HG03378 (cell line): ENCODE measurements around the gene GNAT1.
A peak's percentile ranks its signal among the peaks of the same experiment; 100 is the strongest.
"Not testable (repeated sequence)": the region's sequence is repeated elsewhere in the genome, so short reads cannot be mapped to it uniquely, and the experiment has no call there.

ENCODE experiments used
- ATAC-seq: cut with Tn5 transposase; IDR thresholded peaks from one replicate; pipeline ENCODE4 v1.9.1; 2021; ENCODE audit warnings: mild to moderate bottlenecking, moderate library complexity; ENCODE audit not compliant: unreplicated experiment

GNAT1 gene

DNA sequence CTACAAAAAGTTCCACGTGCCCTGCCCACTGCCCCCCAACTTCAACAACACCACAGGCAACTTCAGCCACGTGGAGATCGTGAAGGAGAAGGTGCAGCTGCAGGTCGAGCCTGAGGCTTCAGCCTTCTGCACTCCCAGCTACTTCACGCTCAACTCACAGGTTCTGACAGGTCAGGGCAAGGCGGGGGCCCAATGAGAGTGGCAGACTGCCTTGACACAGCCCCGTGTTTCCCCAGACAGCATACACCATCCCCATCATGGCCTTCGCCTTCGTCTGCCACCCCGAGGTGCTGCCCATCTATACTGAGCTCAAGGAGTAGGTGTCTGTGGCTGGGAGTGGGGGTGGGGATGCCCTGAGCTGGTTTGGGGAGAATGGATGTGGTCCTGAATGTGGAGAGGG, 26.3 kb downstream of the GNAT1 start:
- no peak for ATAC-seq

GRCh38 chr3:50218448-50218847, 27.0 kb downstream of the GNAT1 start:
- no peak for ATAC-seq

DNA sequence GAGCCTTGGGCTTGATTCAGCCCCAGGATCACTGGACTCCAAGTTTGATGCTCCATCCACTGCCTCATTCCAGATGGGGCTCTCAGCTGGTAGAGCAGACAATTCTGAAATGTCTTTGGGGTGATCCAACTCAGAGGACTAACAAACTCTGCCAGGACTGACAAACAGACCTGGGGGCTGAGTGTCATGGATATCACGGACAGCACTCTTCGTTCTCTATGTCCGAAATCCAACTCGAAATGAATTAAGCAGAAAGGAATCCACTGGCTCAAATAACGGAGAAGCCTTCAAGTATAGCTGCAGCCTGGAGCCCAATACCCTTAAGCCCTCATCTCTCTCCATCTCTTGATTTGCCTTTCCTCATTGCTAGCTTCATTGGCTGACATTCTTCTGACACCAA, 27.9 kb downstream of the GNAT1 start:
- no peak for ATAC-seq

DNA sequence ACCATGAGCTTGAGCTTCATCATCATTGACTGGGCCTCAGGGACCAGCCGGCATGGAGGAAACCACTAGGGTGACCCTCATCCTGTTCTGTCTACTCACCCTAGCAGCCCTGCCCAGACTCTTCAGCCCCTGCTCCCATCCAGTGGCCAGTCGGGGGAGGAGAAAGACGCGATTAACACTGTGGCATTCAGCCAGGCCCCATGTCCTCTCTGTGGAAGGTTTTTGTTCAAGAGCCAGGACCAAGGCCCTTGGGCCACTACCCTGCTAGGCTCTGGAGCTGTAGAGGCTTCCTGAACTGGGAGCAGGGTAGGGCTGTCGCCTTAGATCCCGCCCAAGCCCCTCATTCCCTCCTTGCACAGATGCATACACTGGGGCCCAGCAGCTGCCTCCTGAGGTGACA, 28.7 kb downstream of the GNAT1 start:
- ATAC-seq: no peak

GRCh38 chr3:50221051-50221410, 29.6 kb downstream of the GNAT1 start:
- ATAC-seq: no peak

- no peak for ATAC-seq
These were observed 30.2 kb downstream of the GNAT1 start for GRCh38 chr3:50221411-50222168.

DNA sequence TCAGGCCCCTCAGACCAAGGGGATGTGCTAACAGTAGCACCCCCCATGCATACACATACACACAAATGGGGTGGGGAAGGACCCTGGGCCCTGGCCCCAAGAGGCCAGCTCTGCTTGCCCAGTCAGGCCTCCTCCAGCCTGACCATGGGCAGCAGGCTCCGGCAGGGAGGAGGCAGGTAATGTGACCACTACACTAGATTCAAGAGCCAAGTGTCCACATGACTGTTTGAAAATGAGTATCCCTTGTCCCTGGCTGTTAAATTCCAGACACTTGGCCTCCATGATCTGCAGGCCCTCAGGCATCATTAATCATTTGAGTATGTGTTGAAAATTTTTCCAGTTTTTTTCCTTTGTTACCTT, 30.7 kb downstream of the GNAT1 start:
- no peak for ATAC-seq

- ATAC-seq: no peak
These were observed 33.2 kb downstream of the GNAT1 start for GRCh38 chr3:50224639-50225038.

GRCh38 chr3:50226888-50227389, 35.5 kb downstream of the GNAT1 start:
- ATAC-seq: no peak

GRCh38 chr3:50227390-50228183, 36.2 kb downstream of the GNAT1 start:
- peak; percentile 55 for ATAC-seq

DNA sequence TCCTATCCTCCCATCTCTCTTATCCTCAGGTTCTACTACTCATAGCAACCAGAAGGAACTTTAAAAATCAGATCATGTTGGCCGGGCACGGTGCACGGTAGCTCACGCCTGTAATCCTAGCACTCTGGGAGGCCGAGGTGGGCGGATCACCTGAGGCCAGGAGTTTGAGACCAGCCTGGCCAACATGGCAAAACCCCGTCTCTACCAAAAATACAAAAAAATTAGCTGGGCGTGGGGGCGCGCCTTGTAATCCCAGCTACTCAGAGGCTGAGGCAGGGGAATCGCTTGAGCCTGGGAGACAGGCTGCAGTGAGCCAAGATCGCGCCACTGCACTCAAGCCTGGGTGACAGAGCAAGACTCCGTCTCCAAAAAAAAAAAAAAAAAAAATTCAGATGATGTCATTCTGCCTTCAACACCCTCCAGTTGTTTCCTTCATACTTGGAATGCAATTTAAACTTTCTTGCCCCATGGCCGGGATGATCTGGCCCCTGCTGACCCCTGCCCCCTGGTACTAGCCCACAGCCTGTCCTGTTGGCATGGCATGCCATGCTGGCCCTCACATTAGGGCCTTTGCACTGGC, 36.9 kb downstream of the GNAT1 start:
- not testable (repeated sequence) for ATAC-seq

DNA sequence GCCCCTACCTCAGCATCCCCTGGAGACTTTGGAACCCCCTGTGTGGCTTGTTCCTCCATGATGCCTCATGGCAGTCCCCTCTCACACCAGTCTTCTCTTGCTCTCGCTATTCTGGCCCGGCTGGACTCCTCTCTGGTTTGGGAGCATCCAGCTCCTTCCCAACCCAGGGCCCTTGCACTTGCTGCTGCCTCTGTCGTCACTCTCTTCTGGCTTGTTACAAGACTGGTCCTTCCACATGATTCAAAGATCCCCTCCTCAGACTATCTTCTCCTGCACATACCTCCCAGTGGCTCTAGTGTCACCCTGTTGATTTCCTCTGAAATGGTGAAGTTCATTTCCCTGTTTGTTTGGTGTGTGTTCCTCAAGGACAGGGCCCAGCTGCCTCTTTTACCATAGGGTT, 38.1 kb downstream of the GNAT1 start:
- ATAC-seq: no peak

DNA sequence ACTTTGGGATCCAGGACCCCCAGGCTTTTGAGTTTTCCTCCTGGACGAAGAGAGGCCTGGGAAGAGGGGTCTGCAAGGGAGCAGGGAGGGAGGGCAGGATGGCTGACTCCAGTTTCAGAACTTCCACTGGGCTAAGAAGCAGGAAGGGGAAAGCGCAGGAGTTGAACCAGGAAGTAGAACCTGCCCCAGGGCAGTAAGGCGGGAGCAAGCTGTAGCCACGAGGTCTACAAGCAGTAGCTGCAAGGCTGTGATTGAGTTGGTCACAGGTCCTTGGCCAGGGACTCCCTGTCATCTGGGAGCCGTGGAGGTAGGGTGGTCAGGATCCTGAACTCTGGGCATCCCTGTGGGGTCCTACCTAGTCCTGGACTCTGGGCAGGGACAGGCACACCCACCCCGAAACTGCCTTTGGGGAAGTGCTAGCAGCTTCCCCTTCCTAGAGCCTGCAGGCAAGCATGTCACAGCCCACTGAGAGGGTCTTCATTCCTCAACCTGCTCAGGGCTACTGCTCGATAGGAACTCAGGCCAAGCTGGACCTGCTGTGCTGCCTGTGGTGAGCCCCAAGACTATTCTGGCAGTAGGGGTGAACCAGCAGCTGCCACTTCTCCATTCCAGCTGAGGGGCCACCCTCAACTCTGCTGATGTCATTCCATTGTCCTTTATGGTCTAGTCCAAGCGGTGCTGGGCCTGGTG, 38.8 kb downstream of the GNAT1 start:
- ATAC-seq: no peak

GRCh38 chr3:50230794-50231125, 39.4 kb downstream of the GNAT1 start:
- ATAC-seq: no peak

- no peak for ATAC-seq
These were observed 40.2 kb downstream of the GNAT1 start for GRCh38 chr3:50231581-50231980.

- ATAC-seq: no peak
These were observed 40.9 kb downstream of the GNAT1 start for GRCh38 chr3:50232303-50232702.

GRCh38 chr3:50233176-50233575, 41.8 kb downstream of the GNAT1 start:
- no peak for ATAC-seq

DNA sequence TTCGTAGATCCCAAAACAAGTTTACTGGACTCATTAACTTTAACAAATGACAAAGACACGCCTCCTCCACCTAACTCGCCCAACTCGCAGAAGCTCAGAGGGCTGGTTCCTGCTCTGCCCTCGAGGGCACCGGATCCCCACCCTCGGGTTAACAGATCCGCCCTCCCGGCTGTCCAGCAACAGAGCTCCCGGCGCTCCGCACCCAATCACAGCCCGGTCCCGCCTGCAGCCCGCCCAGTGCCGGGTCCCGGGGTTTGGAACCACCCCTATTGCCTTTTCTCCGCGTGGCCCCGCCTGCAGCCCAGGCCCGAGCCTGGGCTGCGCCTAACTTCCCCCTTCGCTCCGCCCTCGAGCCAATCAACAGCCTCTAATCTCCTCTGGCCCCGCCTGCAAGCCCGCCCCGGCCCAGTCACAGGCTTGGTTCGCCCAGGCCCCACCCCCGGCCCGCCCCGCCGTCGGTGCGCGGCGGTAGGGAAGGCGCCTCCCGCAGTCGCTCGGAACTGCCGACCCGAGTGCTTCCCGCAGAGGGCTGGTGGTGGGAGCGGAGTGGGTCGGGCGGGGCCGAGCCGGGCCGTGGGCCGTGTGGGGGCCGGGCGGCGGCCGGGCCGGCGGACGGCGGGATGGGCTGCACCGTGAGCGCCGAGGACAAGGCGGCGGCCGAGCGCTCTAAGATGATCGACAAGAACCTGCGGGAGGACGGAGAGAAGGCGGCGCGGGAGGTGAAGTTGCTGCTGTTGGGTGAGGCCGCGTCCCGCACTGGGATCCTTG, 44.5 kb downstream of the GNAT1 start, which contains the start of gene GNAI2:
TSS of gene GNAI2 (plus strand) at position 489 of the 768 bp plus-strand sequence. CDS start at position 621, 132 bp downstream.
- ATAC-seq: peak; percentile 93

DNA sequence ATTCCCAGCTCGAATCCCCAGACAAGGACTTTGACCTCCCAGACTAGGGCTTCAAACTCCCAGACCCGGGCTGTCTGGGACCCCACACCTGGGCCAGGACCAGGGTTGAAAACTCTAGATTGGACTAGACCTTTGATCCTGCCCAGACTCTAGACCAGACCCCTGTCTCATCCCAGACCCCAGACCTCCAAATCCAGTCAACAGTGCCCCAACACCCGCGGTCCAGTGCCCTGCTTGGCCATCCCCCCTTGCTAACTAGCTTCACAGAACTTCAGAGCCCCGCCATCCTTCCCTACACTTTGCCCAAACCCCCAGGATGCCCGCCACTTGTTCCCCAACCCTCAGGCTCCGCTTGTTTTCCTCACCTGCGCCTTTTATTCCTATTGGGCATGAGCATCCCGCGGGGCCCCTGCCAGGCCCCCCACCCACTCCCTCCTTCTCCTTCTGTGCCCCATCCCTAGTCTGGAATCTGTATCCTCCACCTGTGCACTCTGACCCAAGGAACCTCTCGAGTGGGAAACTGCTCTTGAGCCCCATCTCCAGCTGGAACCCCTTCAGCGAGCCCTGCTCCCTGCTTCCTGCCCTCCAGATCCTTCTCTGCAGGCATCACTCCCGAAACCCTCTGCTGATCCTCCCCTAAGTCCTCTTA, 45.2 kb downstream of the GNAT1 start:
- ATAC-seq: no peak

DNA sequence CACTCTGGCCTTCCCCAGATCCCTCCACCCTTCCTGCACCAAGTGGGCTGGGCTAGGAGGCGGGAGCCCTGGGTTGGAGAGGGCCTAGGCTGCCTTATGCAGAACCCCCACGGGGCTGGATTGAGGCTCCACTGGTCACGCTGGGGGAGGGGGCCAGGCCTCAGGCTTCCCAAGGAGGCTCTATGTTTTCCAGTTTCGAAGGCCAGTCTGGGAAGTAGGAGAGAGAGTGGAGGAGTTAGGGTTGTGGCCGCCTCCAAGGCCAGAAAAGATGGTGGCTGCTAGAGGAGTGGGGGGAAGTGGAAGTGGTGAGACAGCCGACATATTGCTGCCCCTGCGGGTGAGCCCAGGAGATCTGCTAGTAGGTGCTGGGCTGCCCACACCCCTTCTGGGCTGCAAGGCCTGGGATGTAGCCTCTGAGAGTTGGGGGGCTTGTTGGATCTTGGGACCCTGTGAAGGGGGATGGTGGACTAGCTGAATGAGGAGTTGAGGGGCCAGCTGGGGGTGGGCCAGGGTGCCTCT, 45.8 kb downstream of the GNAT1 start:
- ATAC-seq: no peak
